Stromal cell of bone marrow (primary cell): ENCODE measurements around the gene YKT6.
"Not testable (repeated sequence)": the region's sequence is repeated elsewhere in the genome, so short reads cannot be mapped to it uniquely, and the experiment has no call there.

ENCODE experiments used
- DNase-seq: peaks from one replicate; pipeline ENCODE4 v3.0.0-alpha.2; 2012; ENCODE audit warnings: low read depth

YKT6 gene

DNA sequence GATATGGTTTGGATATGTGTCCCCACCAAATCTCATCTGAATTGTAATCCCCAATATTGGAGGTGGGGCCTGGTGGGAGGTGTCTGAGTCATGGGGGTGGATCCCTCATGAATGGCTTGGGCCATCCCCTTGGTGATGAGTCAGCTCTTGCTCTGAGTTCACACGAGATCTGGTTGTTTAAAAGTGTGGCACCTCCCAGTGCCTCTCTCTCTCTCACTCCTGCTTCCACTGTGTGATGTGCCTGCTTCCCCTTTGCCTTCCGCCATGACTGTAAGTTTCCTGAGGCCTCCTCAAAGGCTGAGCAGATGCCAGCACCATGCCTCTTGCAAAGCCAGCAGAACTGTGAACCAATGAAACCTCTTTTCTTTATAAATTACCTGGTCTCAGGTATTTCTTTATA, 6.7 kb upstream of the YKT6 start:
- DNase-seq, result peak; percentile 18

DNA sequence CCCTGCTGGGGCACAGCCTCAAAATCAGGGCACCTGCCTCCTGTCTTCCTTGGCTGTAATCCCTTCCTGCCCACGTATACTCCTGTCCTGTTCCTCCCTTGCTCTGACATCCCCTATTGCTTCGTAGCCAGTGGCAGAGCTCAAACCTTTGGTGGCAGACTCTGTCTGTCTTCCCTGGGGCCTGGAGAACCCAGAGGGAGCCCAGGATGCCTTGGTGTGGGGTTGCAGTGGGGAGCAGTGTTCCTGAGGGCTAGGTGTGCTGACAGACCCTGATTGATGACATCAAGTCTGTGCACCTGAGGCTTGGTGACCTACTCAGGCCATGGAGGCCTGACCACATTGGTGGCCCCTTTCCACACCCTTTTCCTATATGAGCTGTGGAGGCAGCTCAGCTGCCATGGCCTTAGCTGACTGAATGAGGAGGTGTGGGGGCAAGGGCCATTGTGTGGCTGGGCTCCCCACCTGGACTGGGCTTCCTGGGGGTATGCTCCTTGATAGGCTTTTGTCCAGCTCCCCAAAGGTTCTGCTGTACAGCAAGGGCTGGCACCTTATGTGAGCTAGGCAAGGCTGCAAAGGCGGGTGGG, 6.1 kb upstream of the YKT6 start:
- DNase-seq, result no peak

GRCh38 chr7:44195889-44196288, 4.9 kb upstream of the YKT6 start:
- DNase-seq, result no peak

DNA sequence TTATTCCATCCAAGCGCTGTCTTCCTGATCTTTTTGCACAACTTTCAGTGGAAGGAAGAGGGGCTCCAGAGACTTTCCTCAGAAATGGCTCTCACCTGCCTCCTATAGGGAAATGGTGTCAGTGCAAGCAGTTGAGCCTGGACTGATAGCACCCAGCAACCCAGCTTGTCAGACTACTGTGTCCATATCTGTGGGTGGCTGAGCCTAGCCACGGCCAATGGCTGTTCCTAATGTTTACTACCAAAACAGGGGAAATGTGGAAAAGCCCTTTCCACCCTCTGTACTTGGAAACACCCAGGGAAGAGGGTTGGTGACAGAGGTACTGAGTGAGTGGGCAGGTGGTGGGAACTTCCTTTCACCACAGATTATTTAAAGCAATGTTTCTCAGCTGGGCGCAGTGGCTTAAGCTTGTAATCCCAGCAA, 4.3 kb upstream of the YKT6 start:
- DNase-seq, result peak; percentile 39

DNA sequence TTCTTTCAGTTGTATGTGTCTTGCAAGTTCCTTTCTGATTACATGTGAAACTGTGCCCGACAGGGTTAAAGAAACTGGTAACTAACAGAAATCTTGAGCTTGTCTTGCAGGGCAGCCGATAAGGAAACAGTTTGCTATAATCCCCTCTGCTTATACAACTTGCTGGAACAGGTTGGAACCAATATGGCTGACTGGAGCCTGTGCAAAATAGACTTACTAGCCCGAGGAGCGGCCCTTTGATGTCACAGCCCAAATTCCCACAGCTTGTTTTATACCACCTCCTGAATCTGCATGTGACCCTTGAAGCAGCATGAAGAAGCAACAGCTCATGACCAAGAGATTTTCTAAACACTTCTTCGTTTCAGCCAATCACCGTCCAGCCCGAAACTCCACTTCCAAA, 3.3 kb upstream of the YKT6 start:
- DNase-seq, result no peak

DNA sequence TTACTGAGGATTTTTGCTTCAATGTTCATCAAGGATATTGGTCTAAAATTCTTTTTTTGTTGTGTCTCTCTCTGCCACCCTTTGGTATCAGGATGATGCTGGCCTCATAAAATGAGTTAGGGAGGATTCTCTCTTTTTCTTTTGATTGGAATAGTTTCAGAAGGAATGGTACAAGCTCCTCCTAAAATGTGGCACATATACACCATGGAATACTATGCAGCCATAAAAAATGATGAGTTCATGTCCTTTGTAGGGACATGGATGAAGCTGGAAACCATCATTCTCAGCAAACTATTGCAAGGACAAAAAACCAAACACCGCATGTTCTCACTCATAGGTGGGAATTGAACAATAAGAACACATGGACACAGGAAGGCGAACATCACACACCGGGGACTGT, 615 bp upstream of the YKT6 start:
- not testable (repeated sequence) for DNase-seq

DNA sequence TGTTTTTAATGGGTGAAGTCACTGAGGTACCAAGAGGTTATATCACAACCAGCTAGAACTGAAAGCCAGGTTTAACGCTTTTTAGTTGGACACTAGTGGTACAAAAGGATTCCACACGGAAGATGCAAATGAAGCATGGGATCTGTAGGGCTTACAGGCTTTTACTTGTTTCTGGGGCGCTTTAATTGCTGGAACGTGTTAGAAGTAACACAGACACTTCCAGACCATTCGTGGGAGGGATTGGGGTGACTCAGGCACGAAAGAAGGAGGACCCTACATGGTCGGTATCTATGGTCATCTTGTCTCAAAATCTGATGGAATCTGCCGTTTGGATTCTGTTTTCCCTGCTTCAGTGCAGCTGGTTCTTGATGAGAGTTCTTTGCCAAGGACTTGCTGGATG, 1.0 kb downstream of the YKT6 start:
- no peak for DNase-seq

DNA sequence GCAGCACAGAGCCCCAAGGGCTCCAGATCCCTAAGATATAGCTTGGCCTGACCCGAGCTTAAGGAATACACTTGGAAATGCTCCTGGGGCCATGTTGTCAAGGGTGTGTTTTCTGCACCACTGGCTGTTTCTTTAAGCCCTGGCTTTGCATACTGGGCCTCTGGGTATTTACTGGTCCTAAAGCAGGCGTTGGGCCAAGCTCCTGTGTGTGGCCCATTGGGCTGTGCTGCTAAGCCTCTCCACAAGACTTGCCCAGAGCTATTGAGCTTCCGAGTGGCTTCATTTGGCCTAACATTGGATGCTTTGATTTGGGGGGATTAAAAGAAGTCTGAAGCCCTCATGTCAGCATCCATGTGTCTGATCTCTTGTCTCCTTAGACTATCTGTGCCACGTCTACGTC, 5.2 kb downstream of the YKT6 start:
- DNase-seq, result no peak

DNA sequence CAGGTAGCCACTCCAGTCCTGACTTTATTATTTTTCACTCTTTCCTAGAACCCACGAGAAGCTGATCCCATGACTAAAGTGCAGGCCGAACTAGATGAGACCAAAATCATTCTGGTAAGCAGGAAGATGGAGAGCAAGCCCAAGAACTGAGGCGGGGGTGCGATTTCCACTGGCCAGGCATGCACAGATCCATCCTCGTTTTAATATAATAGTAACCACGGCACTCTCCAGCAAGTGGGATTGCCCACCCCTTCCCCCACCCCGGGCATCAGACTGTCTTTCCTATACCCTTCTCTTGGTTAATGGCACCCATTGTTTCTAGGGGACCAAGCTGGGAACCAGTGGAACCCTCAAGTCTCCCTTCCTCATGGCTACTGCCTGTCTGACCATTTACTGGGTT, 7.3 kb downstream of the YKT6 start:
- DNase-seq, result no peak

DNA sequence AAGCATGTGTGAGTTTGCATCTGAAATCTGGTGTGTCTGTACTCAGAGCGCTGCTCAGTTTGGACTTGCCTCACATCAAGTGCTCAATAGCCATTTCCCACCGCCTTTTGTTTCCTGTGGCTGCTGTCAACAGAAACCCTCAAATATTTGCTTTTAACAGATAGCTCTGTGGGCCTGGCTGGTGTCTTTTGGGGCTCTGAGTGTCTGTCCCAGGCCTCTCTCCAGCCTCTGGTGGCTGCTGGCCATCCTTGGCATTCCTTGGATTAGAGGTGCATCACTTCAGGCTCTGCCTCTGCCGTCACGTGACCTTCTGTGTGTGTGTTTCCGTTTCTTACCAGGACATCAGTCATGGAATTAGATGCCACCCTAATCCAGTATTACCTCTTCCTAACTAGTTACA, 9.3 kb downstream of the YKT6 start:
- DNase-seq, result no peak

- no peak for DNase-seq
Observed at GRCh38 chr7:44211126-44211675, 10.4 kb downstream of the YKT6 start.

GRCh38 chr7:44212018-44212417, 11.2 kb downstream of the YKT6 start:
- no peak for DNase-seq

DNA sequence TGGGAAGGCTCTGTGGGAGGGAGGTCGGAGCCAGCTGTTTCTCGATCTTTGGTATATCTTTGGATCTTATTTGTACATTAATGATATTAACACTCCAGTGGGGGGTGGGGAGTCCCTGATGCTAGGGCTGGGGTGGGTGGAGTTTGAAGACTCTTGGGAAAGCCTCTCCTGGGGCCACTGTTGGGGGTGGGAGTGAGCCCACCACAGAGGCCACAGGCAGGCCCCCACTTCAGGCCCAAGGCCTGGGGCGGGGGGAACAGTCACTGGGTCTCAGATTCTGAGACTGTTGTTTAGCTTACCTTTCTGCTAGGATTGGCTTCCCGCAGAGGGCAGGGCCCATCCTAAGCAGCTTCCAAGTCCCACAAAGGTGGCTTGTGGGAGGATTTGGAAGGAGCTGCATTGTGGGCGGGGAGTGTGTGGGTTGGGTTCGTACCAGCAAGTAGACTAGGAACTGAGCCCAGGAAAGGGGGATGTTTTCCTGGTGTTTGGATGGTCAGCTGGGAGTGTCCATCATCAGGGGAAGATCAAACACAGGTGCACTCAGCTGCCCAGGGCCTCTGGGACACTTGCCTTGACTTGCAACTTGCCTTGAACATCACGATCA, 11.9 kb downstream of the YKT6 start:
- no peak for DNase-seq

GRCh38 chr7:44213206-44213876, 12.6 kb downstream of the YKT6 start:
- no peak for DNase-seq

- DNase-seq, result no peak
Observed at GRCh38 chr7:44213877-44214388, 13.2 kb downstream of the YKT6 start.

GRCh38 chr7:44215531-44215930, 14.8 kb downstream of the YKT6 start:
- DNase-seq, result no peak

- DNase-seq, result no peak
Observed at GRCh38 chr7:44216019-44216418, 15.2 kb downstream of the YKT6 start.

GRCh38 chr7:44216521-44217222, 15.9 kb downstream of the YKT6 start:
- no peak for DNase-seq

DNA sequence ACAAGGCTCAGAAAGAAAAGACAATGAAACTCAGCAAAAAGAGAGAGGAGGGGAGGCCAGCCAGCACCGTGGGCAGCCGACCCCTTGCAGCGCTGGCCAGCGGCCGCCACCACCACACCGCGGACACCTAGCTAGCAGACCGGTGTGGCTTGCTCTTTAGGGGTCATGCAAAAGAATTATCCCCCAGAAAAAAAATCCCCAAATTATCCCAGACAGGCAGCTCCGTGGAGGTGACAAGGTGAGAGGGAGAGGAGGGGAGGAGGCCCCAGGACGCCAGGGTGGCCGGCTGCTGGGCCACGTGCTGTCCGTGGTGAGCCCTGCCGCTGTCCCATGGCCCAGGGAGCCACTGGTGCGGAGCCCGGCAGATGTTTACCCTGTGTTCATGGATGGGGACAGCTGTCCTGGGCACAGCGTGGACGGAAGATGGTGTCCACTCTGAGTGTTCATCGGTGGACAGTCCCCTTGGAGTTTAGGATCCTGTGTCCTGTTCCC, 16.5 kb downstream of the YKT6 start:
- DNase-seq, result no peak

GRCh38 chr7:44217852-44218402, 17.1 kb downstream of the YKT6 start:
- no peak for DNase-seq

DNA sequence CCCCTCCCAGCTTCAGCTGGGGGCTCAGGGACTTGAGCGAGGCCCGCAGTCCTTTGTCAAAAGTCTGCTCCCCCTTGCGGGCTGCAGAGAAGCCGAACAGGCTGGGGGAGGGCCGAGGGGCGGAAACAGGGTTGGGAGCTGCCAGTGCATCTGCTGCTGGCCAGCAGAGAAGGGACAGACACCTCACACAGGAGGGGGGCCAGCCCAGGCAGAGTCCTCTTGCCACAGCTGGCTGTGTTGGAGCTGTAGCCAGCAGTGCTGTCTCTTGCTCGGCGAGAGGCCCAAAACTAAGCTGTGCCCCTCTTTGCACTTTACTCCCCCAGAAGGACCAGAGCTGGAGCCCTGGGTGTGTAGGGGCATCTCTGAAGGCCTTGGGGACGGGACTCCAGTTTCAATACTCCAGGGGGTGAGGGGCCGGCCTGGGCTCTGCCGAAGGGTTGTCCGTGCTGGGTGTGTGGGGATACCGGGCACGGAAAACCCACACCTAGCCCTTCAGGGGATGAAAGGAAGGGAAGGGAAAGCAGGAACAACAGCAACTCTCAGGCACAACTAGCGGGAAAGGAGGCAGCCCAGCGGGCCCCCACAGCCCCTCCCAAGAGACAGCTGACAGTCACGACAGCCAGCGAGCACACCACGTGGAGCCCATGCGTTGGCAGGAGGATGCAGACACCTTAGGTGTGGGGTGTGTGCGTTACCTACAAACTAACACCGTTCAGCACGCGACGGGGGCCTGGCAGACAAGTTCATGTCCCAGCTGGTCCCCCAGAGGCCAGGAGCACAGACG, 17.8 kb downstream of the YKT6 start:
- DNase-seq, result no peak
